ENCODE results near the gene OPA3.

- no peak for TF ChIP-seq EZH2 (IDR thresholded peaks at IDR 0.05; ENCODE audit: borderline replicate concordance, insufficient read depth, low read depth, low read length, poor library complexity, severe bottlenecking)
- TF ChIP-seq, protein P1, sequence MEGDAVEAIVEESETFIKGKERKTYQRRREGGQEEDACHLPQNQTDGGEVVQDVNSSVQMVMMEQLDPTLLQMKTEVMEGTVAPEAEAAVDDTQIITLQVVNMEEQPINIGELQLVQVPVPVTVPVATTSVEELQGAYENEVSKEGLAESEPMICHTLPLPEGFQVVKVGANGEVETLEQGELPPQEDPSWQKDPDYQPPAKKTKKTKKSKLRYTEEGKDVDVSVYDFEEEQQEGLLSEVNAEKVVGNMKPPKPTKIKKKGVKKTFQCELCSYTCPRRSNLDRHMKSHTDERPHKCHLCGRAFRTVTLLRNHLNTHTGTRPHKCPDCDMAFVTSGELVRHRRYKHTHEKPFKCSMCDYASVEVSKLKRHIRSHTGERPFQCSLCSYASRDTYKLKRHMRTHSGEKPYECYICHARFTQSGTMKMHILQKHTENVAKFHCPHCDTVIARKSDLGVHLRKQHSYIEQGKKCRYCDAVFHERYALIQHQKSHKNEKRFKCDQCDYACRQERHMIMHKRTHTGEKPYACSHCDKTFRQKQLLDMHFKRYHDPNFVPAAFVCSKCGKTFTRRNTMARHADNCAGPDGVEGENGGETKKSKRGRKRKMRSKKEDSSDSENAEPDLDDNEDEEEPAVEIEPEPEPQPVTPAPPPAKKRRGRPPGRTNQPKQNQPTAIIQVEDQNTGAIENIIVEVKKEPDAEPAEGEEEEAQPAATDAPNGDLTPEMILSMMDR (IDR thresholded peaks at IDR 0.05): no peak
Measured at GRCh38 chr19:45517238-45517637, 67.4 kb downstream of the OPA3 start.

Measured in B cell (primary cell).